GM18858 (cell line): Measurements from ENCODE around the gene FKBP3.
"Not testable (repeated sequence)": the region's sequence is repeated elsewhere in the genome, so short reads cannot be mapped to it uniquely, and the experiment has no call there.

ENCODE experiments used
- ATAC-seq: cut with Tn5 transposase; IDR thresholded peaks from one replicate; pipeline ENCODE4 v1.9.1; 2021; ENCODE audit not compliant: unreplicated experiment

The FKBP3 gene

DNA sequence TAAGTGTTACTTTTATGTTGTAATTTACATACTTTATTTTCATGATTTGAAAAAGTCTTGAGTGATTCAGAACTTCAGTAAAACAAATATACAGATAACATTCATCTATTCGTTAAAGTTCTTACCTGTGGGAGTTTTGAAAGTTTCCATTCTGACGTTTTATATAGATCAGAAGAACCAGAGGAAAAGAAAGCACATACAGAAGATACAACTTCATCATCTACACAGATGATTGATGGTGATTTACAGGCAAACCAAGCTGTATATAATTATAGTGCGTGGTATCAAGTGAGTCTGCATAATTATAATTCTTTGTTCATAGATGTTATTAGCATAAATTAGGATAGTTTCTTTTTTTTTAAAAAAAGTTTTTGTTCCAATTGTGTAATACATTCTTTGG is 20.0 kb downstream of the FKBP3 start:
- ATAC-seq, result no peak

DNA sequence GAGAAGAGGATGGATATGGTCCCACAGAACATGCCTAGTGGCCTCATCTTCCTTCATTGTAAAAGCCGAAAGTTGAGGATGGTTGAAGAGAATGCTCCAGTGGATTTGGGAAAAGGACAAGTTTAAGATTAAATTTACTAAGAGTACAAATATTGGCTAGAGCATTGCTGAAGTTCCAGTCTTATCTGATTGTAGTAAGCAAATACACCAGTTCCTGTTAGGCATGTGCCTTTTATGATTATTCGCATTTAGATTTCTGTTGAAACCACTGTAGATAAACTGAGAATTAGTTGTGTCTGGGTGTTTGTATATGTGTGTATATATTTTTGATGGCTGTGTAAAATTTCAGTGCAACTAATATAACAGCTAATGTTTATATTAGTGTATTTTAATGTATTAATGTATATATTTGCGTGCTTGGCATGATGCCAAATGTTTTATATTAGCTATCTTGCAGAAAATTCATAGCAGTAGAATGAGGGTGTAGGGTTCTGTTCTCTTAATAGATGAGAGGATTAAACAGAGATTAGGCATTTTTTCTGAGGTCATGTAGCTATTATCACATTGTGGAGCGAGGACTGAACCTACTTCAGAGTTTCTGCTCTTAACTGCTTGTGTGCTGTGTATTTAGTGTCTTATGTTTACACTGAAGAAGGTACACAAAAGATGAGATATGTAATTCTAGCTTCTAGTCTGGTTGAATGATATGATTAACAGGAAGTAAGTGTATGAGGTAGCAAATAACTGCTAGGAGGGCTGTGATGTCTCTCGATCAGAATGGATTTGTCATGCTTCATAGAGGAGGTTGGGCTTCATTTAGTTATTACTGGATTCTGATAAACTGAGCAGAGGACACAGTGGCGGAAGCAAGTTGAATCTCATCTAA is 21.1 kb downstream of the FKBP3 start:
- ATAC-seq, result no peak

DNA sequence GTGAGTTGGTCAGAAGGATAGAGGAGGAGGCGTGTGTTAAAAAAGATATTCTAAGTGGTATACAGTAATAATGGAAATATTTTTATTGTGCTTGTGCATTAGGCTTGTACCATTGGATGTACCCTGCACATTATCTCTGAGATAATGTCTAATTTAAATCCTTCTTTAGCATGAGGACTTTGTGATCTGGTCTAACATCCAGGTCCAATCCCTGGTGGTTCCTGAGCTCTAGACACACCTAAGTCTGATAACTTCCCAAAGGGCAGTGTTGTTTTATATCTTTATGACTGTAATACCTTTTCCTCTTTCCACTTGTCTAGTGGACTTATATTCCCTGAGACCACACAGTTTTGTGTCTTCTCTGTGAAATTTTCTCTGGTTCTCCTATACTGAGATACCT is 29.7 kb downstream of the FKBP3 start:
- ATAC-seq, result no peak

DNA sequence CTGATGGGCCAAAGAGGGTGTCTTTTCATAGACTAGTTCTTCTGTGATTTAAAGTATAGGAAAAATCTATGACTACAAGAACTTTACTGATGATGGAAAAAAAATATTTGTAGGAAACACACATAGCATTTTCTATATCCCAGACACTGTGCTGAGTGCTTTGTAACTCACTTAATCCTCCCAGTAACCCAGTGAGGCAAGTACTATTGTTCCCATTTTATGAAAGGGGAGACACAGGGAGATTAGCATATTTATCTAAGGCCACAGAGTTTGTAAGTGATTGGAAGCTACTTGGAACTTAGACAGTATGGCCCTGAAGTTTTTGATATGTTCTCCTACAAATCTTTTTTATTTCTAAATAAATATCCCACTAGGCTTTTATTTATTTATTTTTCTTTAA is 30.5 kb downstream of the FKBP3 start:
- no peak for ATAC-seq

DNA sequence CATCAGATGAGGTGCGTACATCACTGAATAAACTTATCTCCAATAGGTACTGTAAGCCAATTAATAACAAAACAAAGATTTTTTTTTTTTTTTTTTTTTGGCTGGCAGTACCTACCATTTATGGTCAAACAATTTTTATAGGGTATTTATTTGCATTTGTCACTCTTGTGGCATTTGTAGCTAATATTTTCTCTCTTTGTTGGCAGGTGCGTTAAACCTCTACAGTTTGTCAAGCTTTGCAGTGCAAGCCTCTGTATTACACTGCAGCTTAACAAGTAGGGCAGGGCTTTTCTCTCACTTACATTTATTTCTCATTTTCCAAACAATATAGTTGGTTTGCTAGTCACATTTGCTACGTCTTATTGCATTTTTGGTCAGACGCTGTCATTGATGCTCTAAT is 38.1 kb downstream of the FKBP3 start:
- ATAC-seq, result no peak

DNA sequence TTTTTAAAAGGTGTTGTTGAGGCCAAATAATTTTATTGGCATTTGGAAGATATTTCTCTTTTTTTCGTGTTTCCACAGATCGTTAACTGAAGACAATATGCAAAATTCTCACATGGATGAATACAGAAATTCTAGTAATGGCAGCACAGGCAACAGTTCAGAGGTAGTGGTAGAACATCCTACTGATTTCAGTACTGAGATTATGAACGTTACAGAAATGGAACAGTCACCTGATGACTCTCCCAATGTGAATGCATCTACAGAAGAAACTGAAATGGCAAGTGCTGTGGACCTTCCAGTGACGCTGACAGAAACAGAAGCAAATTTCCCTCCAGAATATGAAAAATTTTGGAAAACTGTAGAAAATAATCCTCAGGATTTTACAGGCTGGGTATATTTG is 39.1 kb downstream of the FKBP3 start:
- no peak for ATAC-seq

DNA sequence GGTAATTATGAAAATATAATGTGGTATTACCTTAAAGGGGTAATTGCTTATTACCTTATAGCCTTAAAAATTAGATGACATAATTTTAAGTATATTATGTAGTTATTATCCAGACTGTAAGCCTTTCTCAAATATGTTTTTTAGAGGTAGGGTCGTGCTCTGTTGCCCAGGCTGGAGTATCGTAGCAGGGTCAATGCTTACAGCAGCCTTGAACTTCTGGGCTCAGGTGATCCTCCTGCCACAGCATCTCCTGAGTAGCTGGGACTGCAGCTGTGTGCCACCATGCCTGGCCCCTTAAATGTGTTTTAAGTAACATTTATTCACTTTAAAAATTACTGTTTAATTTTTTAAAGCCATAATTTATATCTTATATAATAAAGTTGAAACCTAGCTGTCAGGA is 40.0 kb downstream of the FKBP3 start:
- no peak for ATAC-seq

DNA sequence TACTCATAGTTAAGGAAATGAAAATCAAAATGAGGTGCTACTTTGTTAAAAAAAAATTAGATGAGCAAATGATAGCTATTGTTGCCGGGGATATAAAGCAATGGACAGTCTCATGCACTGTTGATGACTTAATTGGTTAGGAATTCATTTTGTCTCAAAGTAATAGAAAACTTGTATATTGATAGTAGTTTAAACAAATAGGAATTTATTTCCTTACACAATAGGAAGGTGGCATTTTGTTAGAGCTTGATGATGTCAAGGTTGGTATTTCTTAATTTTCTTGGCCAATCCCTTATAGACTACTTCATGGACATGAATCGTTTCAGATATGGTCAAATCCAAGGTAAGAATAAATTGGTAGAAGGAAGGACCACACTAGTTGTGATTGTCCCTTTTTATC is 42.6 kb downstream of the FKBP3 start:
- ATAC-seq, result no peak

DNA sequence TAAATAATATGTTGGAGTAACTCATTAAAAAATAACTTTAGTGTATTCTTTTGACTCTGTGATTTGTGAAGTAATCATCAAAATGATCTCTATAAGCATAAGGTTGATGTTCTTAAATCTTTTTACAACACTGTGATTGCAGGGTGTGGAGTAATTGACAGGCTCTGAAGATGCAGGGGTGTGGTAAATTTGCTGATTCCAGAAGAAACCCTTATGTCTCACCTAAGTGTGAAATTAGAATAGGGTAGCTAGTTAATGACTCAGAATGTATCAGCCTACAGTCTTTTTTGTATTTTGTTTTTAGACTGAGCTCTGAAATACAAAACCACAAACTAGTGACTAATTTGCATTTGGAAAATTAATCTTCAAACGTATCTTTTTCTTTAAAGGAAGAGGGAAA is 44.5 kb downstream of the FKBP3 start:
- ATAC-seq, result peak; percentile 82

DNA sequence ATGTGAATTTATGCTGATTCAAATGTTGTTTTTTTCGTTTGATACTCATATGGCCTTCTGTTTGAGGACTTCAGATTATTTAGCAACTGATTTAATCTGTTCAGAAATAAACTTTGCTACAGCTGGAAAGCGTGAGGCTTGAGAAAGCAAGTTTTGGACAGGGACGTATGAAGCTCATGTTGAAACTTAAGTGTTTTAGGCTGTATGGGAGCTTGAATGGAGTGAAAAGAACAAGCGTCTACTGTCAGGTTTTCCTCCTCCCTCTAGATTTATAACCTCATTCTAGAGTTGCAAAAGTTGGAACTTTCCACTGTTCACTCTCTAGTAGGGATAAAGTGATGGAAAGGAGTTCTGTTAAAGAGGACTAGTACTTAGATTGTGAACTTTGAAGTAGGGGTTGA is 49.3 kb downstream of the FKBP3 start:
- no peak for ATAC-seq

DNA sequence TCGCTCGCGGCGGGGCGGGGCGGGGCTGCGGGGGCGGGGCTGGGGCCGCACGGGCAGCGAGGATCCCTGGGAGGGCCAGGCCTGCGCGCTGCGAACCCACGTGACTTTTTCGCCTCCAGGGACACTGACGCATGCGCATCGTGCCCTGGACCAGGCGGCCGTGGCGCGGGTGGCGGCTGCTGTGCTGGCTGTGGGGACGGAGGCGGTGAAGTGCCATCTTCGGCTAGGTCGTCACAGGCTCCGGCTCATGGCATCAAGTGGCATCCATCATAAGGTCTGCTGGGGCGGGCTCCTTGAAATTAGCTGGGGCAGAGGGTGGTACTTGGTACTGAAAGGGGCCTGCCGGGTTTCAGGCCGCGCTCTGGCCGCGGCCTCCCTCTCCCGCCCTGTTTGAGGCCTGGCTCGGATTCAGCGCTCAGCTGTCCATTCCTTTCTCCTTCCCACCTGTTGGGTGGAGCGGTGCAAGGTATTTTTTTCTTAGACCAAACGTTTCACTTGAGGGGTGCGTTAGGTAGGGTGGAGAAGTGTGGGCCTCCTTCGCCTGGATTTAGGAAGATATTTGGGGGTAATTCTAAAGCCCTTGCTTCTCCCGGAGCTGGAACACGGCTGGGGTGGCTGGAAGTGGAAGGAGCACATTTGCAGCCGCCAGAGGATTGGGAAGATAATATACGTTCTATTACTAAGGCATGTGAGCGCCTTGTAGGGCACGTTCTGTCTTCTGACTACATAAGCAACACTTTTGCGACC is 50.1 kb downstream of the FKBP3 start, which contains the start of gene PRPF39:
Gene PRPF39 (plus strand): TSS at position 141 of the 747 bp plus-strand sequence. CDS start 11,124 bp downstream, outside the sequence.
- peak; percentile 82 for ATAC-seq

DNA sequence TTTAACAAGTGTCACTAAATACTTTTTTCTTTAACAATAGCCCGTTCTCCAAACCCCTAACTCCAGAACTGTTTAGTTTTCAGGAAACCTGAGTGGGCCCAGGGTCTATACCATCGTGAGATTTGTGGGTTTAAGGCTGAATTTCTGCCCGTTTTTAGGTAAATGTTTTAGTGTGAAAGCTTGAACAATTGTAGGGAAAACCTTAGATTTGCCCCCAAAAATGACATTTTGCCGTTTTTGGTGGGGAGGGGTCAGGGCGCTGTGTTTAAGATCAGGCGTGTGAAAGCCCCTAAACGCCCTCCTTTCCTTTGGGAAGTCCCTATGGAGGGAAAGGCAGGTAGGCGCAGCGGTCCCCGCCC is 50.7 kb downstream of the FKBP3 start:
- ATAC-seq, result no peak

DNA sequence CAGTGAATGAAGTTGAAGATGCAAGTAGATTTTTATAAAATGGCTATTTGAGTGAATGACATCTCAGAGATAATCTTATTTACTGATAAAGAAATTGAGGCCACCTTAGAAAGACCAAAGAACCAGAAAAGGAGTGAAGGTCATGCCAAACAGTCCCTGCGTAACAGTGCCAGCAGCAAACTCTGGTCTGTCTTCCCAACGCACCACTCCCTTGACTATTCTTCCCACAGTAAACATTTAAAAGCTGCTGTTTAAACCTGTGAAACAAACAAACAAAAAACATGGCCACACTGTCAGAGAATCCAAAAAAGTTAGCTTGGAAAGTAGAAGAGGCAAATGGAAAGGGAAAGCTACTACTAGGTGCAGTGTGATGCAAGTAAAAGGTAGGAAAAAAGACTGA is 51.9 kb downstream of the FKBP3 start:
- no peak for ATAC-seq

DNA sequence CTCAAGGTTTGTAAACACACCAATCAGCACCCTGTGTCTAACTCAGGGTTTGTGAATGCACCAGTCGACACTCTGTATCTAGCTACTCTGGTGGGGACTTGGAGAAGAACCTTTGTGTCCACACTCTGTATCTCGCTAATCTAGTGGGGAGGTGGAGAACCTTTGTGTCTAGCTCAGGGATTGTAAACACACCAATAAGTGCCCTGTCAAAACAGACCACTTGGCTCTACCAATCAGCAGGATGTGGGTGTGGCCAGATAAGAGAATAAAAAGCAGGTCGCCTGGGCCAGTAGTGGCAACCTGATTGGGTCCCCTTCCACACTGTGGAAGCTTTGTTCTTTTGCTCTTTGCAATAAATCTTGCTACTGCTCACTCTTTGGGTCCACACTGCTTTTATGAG is 53.2 kb downstream of the FKBP3 start:
- ATAC-seq, result not testable (repeated sequence)

DNA sequence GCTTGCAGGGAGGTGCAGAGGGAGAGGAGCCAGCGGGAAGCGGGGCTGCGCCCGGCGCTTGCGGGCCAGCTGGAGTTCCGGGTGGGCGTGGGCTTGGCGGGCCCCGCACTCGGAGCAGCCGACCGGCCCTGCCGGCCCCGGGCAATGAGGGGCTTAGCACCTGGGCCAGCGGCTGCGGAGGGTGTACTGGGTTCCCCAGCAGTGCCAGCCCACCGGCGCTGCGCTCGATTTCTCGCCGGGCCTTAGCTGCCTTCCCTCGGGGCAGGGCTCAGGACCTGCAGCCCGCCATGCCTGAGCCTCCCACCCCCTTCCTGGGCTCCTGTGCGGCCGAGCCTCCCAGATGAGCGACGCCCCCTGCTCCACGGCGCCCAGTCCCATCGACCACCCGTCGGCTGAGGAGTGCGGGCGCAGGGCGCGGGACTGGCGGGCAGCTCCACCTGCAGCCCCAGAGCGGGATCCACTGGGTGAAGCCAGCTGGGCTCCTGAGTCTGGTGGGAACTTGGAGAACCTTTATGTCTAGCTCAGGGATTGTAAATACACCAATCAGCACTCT is 53.8 kb downstream of the FKBP3 start:
- ATAC-seq, result not testable (repeated sequence)

DNA sequence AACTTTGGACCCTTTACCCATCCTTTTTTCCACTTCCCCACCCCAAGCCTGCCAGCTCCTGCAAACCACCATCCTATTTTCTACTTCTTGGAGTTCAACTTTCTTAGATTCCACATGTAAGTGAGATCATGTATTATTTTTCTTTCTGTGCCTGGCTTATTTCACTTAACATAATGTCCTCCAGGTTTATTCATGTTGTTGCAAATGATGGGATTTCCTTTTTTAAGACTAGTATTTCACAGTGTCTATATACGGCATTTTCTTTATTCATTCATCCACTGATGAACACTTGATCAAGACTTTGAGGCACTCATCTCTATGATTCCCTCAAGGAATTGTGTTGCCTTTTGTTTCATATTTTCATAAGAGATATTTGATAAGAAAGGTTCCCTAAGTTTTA is 56.0 kb downstream of the FKBP3 start:
- ATAC-seq, result no peak

DNA sequence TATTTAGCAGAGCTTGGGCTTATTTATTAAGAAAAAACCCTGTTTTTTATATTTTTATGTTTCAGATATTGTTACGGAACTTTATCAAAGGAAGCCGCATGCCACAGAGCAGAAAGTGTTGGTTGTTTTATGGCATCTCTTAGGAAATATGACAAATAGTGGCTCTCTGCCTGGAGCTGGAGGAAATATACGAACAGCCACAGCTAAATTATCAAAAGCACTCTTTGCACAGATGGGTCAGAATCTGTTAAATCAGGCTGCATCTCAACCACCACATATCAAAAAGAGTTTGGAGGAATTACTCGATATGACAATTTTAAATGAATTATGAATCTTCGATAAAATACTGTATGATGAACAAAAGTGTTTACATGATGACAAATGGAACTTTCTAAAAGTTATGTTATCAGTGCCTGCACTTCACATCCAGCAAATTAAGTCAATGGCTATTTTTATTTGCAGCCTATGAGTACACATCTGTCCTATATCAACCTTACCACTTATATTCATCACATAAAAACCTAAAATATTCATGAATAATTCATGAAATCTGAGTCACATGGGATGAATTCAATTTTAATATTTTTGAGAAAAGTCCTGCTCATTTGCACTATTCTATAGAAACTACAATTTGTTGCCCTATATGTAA is 60.9 kb downstream of the FKBP3 start:
- no peak for ATAC-seq

DNA sequence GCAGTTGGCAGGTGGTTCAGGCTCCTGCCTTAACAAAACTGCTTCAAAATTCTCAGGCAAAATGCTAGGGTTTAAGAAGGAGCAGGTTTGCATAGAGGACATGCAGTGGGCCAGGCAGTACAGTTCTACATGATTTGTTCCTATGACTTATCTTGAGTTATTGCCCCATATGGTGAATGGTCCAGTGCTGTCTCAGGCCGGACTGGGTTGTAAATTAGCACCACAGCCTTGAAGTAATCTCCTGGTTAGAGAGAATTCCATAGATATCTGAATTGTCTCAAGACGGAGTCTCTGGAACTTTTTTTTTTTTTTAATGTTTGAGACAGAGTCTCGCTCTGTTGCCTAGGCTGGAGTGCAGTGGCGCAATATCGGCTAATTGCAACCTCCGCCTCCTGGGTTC is 62.2 kb downstream of the FKBP3 start:
- no peak for ATAC-seq

DNA sequence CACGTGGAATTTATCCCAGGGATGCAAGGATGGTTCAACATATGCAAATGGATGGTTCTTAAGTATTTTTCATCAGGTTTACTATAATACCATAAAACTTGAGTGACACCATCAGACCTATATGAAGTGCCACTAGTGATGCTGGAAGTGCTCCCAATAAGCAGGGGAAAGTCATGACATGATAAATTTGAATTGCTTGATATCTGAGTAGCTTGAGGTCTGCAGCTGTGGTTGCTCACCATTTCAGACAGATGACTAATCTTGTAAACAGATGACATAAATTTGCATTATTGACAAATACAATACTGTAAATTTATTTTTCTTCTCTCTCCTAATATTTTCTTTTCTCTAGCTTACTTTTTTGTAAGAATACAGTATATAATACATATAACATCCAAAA is 64.1 kb downstream of the FKBP3 start:
- ATAC-seq, result no peak

DNA sequence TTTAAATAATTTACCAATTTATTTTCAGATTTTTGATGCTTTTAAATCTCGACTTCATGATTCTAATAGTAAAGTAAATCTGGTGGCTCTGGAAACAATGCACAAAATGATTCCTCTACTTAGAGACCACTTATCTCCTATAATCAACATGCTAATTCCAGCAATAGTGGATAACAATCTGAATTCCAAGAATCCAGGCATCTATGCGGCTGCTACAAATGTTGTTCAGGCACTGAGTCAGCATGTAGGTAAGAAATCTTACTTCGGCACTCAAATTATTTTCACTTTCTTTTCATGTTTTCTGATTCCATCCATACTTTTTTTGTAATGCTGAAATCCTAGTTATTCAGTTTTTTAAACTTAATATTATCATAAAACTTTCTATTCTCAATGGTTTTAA is 65.9 kb downstream of the FKBP3 start:
- no peak for ATAC-seq

DNA sequence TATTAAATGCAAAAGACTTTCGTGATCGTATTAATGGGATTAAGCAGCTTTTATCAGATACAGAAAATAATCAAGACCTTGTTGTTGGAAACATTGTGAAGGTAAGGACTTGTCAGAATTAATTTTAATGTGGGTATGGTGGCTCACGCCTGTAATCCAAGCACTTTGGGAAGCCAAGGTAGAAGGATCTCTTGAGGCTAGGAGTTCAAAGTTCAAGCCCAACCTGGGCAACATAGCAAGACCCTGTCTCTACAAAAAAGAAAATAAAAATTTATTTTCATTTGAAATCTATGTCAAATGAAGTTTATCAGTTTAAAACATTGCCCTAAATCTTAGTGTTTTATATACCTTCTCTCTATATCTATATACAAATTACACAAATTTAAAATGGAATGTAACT is 67.6 kb downstream of the FKBP3 start:
- no peak for ATAC-seq

DNA sequence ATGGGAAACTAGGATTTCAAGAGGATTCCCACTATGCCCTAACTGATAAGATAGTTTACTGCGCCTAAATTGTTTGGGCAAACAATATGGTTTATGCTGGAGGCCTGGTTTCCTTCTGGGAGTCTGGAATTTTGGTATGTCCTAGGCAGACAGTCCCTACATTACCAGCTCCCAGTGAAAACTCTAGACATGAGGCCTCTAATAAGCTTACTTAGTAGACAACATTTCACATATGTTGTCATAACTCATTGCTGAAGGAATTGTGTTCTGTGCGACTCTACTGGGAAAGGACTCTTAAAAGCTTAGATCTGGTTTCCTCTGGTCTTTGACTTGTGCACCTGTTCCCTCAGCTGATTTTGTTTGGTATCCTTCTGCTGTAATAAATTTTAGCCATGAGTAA is 68.3 kb downstream of the FKBP3 start:
- no peak for ATAC-seq
